Measurements from ENCODE around the gene CCDC158.

- TF ChIP-seq CTCF (IDR thresholded peaks at IDR 0.05) (no peak), POLR2A (IDR thresholded peaks at IDR 0.05) (no peak)
Observed at GRCh38 chr4:76354517-76355473, 66.1 kb downstream of the CCDC158 start.

All from Peyer's patch (tissue), 4 donors.